ENCODE data around the gene FAP. TPM values are rescaled to one million over a fixed set of nuclear protein-coding genes. Genes with fewer than 3 reads are reported as not detected.
A peak's percentile ranks its signal among the peaks of the same experiment; 100 is the strongest.

Gene FAP
- 57.7 TPM for total RNA-seq
- polyA plus RNA-seq = 2.2 TPM

- H3K27ac ChIP-seq (ENCODE audit: low read depth) = no peak within 1 kb of the TSS
- H3K4me1 ChIP-seq (ENCODE audit: insufficient read depth) = no peaks in the 10 kb centered on the region
- H3K36me3 ChIP-seq (ENCODE audit: insufficient read depth) = no peaks in the 10 kb centered on the region
- peak; percentile 64 for DNase-seq (ENCODE audit: extremely low spot score)
- WGBS = 14% methylated on average over 6 of the region's 6 CpGs
- H3K4me3 ChIP-seq (ENCODE audit: low read depth, low read length) = peak within 1 kb of the TSS; percentile 7
These were observed at the start of gene FAP for GRCh38 chr2:162243294-162243693. Gene FAP (minus strand): TSS chr2:162243445. CDS start chr2:162243327, 118 bp downstream.

GRCh38 chr2:162291748-162292147, 48.5 kb upstream of the FAP start:
- H3K4me1 ChIP-seq (ENCODE audit: insufficient read depth) = no peaks in the 10 kb centered on the region
- H3K4me3 ChIP-seq (ENCODE audit: low read depth, low read length) = no peak overlapping the region
- H3K36me3 ChIP-seq (ENCODE audit: insufficient read depth) = peaks cover 2% of the 10 kb centered on the region
- no peak for DNase-seq (ENCODE audit: extremely low spot score)
- 96% methylated on average over 3 of the region's 3 CpGs for WGBS
- no peak overlapping the region for H3K27ac ChIP-seq (ENCODE audit: low read depth)

GRCh38 chr2:162282765-162283425, 39.6 kb upstream of the FAP start:
- Histone ChIP-seq H3K4me3 (ENCODE audit: low read depth, low read length) (no peak overlapping the region), H3K27ac (ENCODE audit: low read depth) (no peak overlapping the region), H3K36me3 (ENCODE audit: insufficient read depth) (peaks cover 6% of the 10 kb centered on the region), H3K4me1 (ENCODE audit: insufficient read depth) (no peaks in the 10 kb centered on the region)
- 84% methylated on average over 4 of the region's 4 CpGs for WGBS
- no peak for DNase-seq (ENCODE audit: extremely low spot score)

- H3K4me1 ChIP-seq (ENCODE audit: insufficient read depth) = no peaks in the 10 kb centered on the region
- no peak overlapping the region for H3K4me3 ChIP-seq (ENCODE audit: low read depth, low read length)
- no peak overlapping the region for H3K27ac ChIP-seq (ENCODE audit: low read depth)
- peaks cover 9% of the 10 kb centered on the region for H3K36me3 ChIP-seq (ENCODE audit: insufficient read depth)
- 95% methylated on average over 1 of the region's 1 CpG for WGBS
- DNase-seq (ENCODE audit: extremely low spot score) = no peak
These were observed 37.4 kb upstream of the FAP start for GRCh38 chr2:162280654-162281053.

GRCh38 chr2:162277381-162277780, 34.1 kb upstream of the FAP start:
- Histone ChIP-seq H3K27ac (ENCODE audit: low read depth) (no peak overlapping the region), H3K4me1 (ENCODE audit: insufficient read depth) (no peaks in the 10 kb centered on the region), H3K4me3 (ENCODE audit: low read depth, low read length) (no peak overlapping the region), H3K36me3 (ENCODE audit: insufficient read depth) (peaks cover 5% of the 10 kb centered on the region)
- DNase-seq (ENCODE audit: extremely low spot score) = no peak
- WGBS = 85% methylated on average over 4 of the region's 4 CpGs

- Histone ChIP-seq H3K4me3 (ENCODE audit: low read depth, low read length) (no peak overlapping the region), H3K27ac (ENCODE audit: low read depth) (no peak overlapping the region), H3K36me3 (ENCODE audit: insufficient read depth) (peaks cover 3% of the 10 kb centered on the region), H3K4me1 (ENCODE audit: insufficient read depth) (no peaks in the 10 kb centered on the region)
- WGBS = 94% methylated on average over 1 of the region's 1 CpG
- DNase-seq (ENCODE audit: extremely low spot score) = no peak
These were observed 24.8 kb upstream of the FAP start for GRCh38 chr2:162267996-162268395.

- peaks cover 3% of the 10 kb centered on the region for H3K36me3 ChIP-seq (ENCODE audit: insufficient read depth)
- DNase-seq (ENCODE audit: extremely low spot score) = no peak
- H3K27ac ChIP-seq (ENCODE audit: low read depth) = no peak overlapping the region
- no peaks in the 10 kb centered on the region for H3K4me1 ChIP-seq (ENCODE audit: insufficient read depth)
- 90% methylated on average over 5 of the region's 5 CpGs for WGBS
- H3K4me3 ChIP-seq (ENCODE audit: low read depth, low read length) = no peak overlapping the region
These were observed 24.3 kb upstream of the FAP start for GRCh38 chr2:162267496-162267895.

GRCh38 chr2:162266460-162266760, 23.2 kb upstream of the FAP start:
- Histone ChIP-seq H3K36me3 (ENCODE audit: insufficient read depth) (peaks cover 2% of the 10 kb centered on the region), H3K27ac (ENCODE audit: low read depth) (no peak overlapping the region), H3K4me3 (ENCODE audit: low read depth, low read length) (no peak overlapping the region), H3K4me1 (ENCODE audit: insufficient read depth) (no peaks in the 10 kb centered on the region)
- 89% methylated on average over 1 of the region's 1 CpG for WGBS
- no peak for DNase-seq (ENCODE audit: extremely low spot score)

GRCh38 chr2:162265666-162266459, 22.6 kb upstream of the FAP start:
- DNase-seq (ENCODE audit: extremely low spot score) = no peak
- Histone ChIP-seq H3K4me3 (ENCODE audit: low read depth, low read length) (no peak overlapping the region), H3K36me3 (ENCODE audit: insufficient read depth) (peaks cover 2% of the 10 kb centered on the region), H3K4me1 (ENCODE audit: insufficient read depth) (no peaks in the 10 kb centered on the region), H3K27ac (ENCODE audit: low read depth) (no peak overlapping the region)
- 82% methylated on average over 7 of the region's 7 CpGs for WGBS

- 66% methylated on average over 4 of the region's 4 CpGs for whole genome bisulfite sequencing
- peaks cover 2% of the 10 kb centered on the region for H3K36me3 ChIP-seq (ENCODE audit: insufficient read depth)
- no peak overlapping the region for H3K4me3 ChIP-seq (ENCODE audit: low read depth, low read length)
- no peak for DNase-seq (ENCODE audit: extremely low spot score)
- H3K27ac ChIP-seq (ENCODE audit: low read depth) = no peak overlapping the region
- no peaks in the 10 kb centered on the region for H3K4me1 ChIP-seq (ENCODE audit: insufficient read depth)
These were observed 18.0 kb upstream of the FAP start for GRCh38 chr2:162261032-162261945.

- 77% methylated on average over 2 of the region's 2 CpGs for WGBS
- DNase-seq (ENCODE audit: extremely low spot score) = no peak
- Histone ChIP-seq H3K27ac (ENCODE audit: low read depth) (no peak overlapping the region), H3K36me3 (ENCODE audit: insufficient read depth) (peaks cover under 1% of the 10 kb centered on the region), H3K4me3 (ENCODE audit: low read depth, low read length) (no peak overlapping the region), H3K4me1 (ENCODE audit: insufficient read depth) (no peaks in the 10 kb centered on the region)
These were observed 15.4 kb upstream of the FAP start for GRCh38 chr2:162258686-162259085.

- WGBS = 86% methylated on average over 4 of the region's 4 CpGs
- H3K27ac ChIP-seq (ENCODE audit: low read depth) = no peak overlapping the region
These were observed 14.9 kb upstream of the FAP start for GRCh38 chr2:162258169-162258568.

GRCh38 chr2:162257425-162257824, 14.2 kb upstream of the FAP start:
- H3K36me3 ChIP-seq (ENCODE audit: insufficient read depth) = no peaks in the 10 kb centered on the region
- H3K27ac ChIP-seq (ENCODE audit: low read depth) = no peak overlapping the region
- H3K4me3 ChIP-seq (ENCODE audit: low read depth, low read length) = no peak overlapping the region
- 46% methylated on average over 1 of the region's 1 CpG for WGBS
- no peaks in the 10 kb centered on the region for H3K4me1 ChIP-seq (ENCODE audit: insufficient read depth)
- no peak for DNase-seq (ENCODE audit: extremely low spot score)

More at GRCh38 chr2:162258169-162258568, 14.9 kb upstream of the FAP start:
- H3K4me3 ChIP-seq (ENCODE audit: low read depth, low read length) = no peak overlapping the region
- no peaks in the 10 kb centered on the region for H3K36me3 ChIP-seq (ENCODE audit: insufficient read depth)
- no peak for DNase-seq (ENCODE audit: extremely low spot score)
- H3K4me1 ChIP-seq (ENCODE audit: insufficient read depth) = no peaks in the 10 kb centered on the region
